CD4-positive, alpha-beta T cell treated with Interferon gamma for 1 hour (primary cell): Measurements from ENCODE around the gene SPINT2.
"Not testable (repeated sequence)": the region's sequence is repeated elsewhere in the genome, so short reads cannot be mapped to it uniquely, and the experiment has no call there.

Source experiments
- DNase-seq: peaks from one replicate; pipeline ENCODE4 v3.0.0-alpha.2; 2020

Gene SPINT2

DNA sequence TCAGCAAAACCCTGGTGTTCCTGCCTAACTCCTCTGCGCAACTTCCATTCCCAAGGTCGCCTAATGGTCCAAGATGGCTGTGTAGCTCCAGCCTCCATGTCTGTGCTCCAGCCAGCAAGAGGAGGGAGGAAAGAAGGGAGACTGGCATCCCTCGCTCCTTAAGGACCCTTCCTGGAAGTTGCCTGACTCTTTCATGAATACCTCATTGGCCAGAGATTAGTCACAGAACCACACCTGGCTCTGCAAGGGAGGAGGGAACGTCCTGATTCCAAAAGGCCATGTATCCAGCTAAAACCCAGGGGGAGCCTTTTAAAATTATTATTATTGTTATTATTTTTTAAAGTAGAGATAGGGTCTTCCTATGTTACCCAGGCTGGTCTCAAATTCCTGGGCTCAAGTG lies 60.1 kb downstream of the SPINT2 start:
- DNase-seq, result no peak

DNA sequence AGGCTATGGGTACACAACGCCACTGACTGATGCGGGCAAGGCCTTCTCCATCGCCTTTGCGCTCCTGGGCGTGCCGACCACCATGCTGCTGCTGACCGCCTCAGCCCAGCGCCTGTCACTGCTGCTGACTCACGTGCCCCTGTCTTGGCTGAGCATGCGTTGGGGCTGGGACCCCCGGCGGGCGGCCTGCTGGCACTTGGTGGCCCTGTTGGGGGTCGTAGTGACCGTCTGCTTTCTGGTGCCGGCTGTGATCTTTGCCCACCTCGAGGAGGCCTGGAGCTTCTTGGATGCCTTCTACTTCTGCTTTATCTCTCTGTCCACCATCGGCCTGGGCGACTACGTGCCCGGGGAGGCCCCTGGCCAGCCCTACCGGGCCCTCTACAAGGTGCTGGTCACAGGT lies 62.2 kb downstream of the SPINT2 start:
- no peak for DNase-seq

DNA sequence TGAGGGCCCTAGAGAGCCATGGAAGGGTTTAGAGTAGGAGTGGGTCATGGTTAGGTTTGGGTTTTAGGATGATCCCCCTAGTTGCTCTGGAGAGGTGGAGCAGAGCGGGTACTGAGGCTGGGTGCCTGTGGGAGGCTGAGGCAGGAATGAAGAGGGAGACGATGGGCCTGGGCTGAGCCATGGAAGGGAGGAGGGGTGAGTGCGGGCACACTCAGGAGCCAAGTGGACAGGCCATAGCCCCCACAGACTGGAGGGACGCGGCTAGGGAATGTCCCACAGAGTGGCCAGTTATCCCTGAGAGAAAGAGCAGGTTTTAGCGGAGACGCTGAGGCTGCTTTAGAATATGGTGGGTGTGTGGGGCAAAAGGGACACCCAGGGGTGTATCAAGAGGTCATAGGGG lies 65.3 kb downstream of the SPINT2 start:
- no peak for DNase-seq

DNA sequence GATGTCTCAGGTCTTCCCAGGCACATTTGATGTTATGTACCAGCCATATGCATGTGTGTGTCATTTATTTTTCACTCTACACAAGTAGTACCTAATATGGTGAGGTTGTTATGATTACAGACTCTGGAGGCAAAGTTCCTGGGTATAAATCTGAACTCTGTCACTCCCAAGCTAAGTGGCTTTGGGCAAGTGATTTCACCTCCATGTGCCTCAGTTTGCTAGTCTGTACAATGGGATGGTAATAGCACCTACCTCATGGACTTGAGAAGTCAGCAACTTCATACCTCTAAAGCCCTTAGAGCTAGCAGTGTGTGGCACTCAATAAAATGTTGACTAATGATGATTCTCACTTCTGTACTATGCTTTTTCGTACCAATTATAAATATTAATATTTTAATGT lies 67.4 kb downstream of the SPINT2 start:
- no peak for DNase-seq

DNA sequence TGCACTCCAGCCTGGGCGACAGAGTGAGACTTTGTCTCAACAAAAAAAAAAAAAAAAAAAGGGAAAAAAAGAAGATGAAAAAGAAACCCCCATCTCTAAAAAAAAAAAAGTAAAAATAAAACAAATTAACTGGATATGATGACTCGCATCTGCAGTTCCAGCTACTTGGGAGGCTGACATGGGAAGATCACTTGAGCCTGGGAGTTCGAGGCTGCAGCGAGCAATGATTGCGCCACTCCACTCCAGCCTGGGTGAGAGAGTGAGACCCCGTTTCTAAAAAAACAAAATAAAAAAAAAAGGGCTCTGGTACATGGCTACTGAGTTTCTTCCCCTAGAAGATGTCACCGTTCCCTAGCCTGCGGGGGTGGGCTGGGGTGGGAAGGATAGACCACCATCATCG lies 68.9 kb downstream of the SPINT2 start:
- no peak for DNase-seq

DNA sequence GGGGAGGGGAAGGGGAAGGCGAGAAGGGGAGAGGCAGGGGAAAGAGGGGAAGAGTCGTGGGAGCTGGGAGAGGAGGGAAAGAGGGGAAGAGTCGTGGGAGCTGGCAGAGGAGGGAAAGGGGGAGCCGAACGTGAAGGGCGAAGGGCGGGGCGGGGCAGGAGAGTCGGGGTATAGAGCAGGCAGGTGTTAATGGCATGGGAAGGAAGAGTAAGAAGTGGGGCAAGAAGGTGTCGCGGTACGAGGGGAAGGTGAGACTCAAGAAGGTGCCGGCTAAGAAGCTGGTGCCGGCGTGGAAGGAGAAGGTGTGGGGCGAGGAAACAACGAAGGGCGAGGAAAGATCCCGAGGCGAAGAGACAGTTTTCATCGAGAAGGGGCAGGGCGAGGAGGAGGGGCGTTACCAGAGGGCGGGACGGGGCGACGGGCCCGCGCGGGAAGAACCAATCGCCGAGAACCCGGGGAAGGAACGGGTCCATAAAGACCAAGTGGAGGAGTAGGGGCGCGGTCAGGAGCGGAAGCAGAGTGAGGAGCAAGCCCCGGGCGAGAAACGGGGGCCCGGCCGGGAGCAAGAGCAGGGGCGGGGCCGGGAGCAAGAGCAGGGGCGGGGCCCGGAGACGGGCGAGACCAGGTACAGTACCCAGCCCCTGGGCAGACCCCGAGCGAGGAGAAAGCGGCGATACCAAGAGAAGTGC lies 71.7 kb downstream of the SPINT2 start:
- DNase-seq, result peak; percentile 94

DNA sequence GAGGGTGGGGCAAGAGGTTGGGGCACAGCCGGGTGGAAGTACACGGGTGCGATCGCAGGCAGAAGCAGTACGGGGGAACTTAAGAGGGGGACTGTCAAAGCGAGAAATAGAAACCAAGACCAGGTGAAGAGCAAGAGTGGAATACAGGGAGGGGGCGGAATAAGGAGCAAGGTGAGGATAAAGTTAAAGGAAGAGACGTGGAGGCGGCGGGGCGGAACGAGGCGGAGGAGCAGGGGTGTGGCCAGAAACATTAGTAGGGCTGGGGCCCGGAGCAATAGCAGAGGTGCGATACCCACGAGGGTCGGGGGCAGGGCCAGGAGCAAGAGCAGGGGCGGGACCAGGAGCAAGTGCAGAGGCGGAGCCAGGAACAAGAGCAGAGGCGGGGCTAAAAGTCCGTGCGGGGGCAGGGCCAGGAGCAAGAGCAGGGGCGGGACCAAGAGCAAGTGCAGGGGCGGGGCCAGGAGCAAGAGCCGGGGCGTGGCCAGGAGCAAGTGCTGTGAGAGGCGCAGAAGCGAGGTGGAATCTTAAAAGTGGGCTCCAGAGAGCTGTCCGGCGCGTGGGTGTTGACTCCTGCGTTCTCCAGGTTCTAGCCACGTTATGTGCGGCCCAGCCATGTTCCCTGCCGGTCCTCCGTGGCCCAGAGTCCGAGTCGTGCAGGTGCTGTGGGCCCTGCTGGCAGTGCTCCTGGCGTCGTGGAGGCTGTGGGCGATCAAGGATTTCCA lies 72.4 kb downstream of the SPINT2 start:
- peak; percentile 95 for DNase-seq

DNA sequence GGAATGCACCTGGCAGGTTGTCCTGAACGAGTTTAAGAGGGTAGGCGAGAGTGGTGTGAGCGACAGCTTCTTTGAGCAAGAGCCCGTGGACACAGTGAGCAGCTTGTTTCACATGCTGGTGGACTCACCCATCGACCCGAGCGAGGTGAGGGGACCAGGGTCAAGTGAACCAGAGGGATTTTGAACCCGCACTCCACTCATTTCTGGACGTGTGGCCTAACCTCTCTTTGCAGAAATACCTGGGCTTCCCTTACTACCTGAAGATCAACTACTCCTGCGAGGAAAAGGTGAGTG lies 72.9 kb downstream of the SPINT2 start:
- DNase-seq, result no peak

DNA sequence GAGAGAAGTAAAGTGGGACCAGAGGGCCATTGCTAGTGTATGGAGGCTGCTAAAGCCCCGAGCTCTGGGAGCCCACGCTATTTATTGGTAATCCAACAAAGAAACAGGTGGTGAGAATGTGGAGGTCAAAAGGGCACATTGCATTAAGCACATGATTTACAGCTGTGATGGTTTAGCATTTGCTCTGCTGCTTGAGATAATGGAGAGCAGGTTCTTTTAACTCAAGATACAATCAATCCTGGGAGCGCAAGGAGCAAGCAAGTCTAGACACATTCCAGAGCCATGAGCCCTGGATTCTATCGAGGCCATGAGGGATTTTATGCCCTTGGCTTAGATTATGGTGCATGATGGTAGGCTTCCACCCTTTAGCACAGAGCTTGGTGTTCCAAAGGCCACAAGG lies 74.6 kb downstream of the SPINT2 start:
- not testable (repeated sequence) for DNase-seq

DNA sequence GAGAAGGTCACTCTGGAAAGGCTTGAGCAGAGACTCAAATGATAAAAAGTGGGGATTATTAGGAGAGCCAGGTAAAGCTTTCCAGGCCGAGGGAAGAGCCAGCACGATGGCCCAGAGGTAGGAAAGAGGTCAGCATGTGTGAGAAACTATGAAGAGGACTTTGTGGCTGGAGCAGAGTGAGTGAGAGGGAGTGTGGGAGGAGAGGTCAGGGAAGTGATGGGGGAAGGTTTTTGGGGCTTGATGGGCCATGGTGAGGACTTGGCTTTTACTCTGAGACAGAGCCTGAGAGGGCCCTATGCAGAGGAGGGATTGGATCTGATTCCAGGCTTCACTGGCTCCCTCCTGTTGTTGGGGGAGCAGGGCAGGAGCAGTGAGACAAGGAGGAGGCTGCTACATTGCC lies 76.6 kb downstream of the SPINT2 start:
- DNase-seq, result no peak
